ENCODE measurements around the gene DLGAP1.
"Not testable (repeated sequence)": the region's sequence is repeated elsewhere in the genome, so short reads cannot be mapped to it uniquely, and the experiment has no call there.

Gene DLGAP1

GRCh38 chr18:3603421-3604234, 851.5 kb downstream of the DLGAP1 start:
- DNase-seq (ENCODE audit: low read depth): peak; percentile 88

- not testable (repeated sequence) for DNase-seq (ENCODE audit: low read depth)
These were observed 853.9 kb downstream of the DLGAP1 start for GRCh38 chr18:3601106-3601755.

GRCh38 chr18:3599861-3600260, 855.2 kb downstream of the DLGAP1 start:
- no peak for DNase-seq (ENCODE audit: low read depth)

GRCh38 chr18:3599195-3599594, 855.9 kb downstream of the DLGAP1 start:
- no peak for DNase-seq (ENCODE audit: low read depth)

GRCh38 chr18:3598581-3598980, 856.5 kb downstream of the DLGAP1 start:
- no peak for DNase-seq (ENCODE audit: low read depth)

- no peak for DNase-seq (ENCODE audit: low read depth)
These were observed 857.4 kb downstream of the DLGAP1 start for GRCh38 chr18:3597409-3598357.

GRCh38 chr18:3596637-3597384, 858.3 kb downstream of the DLGAP1 start:
- DNase-seq (ENCODE audit: low read depth): no peak

GRCh38 chr18:3596324-3596636, 858.8 kb downstream of the DLGAP1 start:
- DNase-seq (ENCODE audit: low read depth): no peak

- DNase-seq (ENCODE audit: low read depth): peak; percentile 91
These were observed 859.5 kb downstream of the DLGAP1 start for GRCh38 chr18:3595369-3596273.

GRCh38 chr18:3594760-3595368, 860.2 kb downstream of the DLGAP1 start:
- no peak for DNase-seq (ENCODE audit: low read depth)

- DNase-seq (ENCODE audit: low read depth): peak; percentile 93
These were observed 861.0 kb downstream of the DLGAP1 start for GRCh38 chr18:3593904-3594759.

GRCh38 chr18:3593381-3593903, 861.7 kb downstream of the DLGAP1 start:
- DNase-seq (ENCODE audit: low read depth): no peak

GRCh38 chr18:3592864-3593263, 862.2 kb downstream of the DLGAP1 start:
- no peak for DNase-seq (ENCODE audit: low read depth)

- no peak for DNase-seq (ENCODE audit: low read depth)
These were observed 864.9 kb downstream of the DLGAP1 start for GRCh38 chr18:3590096-3590630.

GRCh38 chr18:3585656-3586509, 869.2 kb downstream of the DLGAP1 start:
- DNase-seq (ENCODE audit: low read depth): peak; percentile 30

GRCh38 chr18:3584897-3585460, 870.1 kb downstream of the DLGAP1 start:
- DNase-seq (ENCODE audit: low read depth): no peak

- no peak for DNase-seq (ENCODE audit: low read depth)
These were observed 870.7 kb downstream of the DLGAP1 start for GRCh38 chr18:3584266-3584861.
